ENCODE measurements around the gene ENDOV. TPM values are rescaled to one million over a fixed set of nuclear protein-coding genes. Genes with fewer than 3 reads are reported as not detected.
A peak's percentile ranks its signal among the peaks of the same experiment; 100 is the strongest.

The ENDOV gene
- total and polyA plus RNA-seq, 2 of the 13 experiments (the other 11 are each of a cell fraction or from before 2014, with no cell fraction given): 15.1 to 17.1 TPM

- TF ChIP-seq, protein P1, sequence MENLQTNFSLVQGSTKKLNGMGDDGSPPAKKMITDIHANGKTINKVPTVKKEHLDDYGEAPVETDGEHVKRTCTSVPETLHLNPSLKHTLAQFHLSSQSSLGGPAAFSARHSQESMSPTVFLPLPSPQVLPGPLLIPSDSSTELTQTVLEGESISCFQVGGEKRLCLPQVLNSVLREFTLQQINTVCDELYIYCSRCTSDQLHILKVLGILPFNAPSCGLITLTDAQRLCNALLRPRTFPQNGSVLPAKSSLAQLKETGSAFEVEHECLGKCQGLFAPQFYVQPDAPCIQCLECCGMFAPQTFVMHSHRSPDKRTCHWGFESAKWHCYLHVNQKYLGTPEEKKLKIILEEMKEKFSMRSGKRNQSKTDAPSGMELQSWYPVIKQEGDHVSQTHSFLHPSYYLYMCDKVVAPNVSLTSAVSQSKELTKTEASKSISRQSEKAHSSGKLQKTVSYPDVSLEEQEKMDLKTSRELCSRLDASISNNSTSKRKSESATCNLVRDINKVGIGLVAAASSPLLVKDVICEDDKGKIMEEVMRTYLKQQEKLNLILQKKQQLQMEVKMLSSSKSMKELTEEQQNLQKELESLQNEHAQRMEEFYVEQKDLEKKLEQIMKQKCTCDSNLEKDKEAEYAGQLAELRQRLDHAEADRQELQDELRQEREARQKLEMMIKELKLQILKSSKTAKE (CRISPR knock-in tag; IDR thresholded peaks at IDR 0.05; ENCODE audit: borderline replicate concordance): no peak
- TF ChIP-seq KAT2B (IDR thresholded peaks at IDR 0.05; ENCODE audit: borderline replicate concordance, low read depth, low read length) (no peak), ZBTB46 (CRISPR knock-in tag; IDR thresholded peaks at IDR 0.05; ENCODE audit: borderline replicate concordance) (no peak), MBNL3 (CRISPR knock-in tag; conservative IDR thresholded peaks at IDR 0.05) (no peak), ARID2 (CRISPR knock-in tag; IDR thresholded peaks at IDR 0.05; ENCODE audit: borderline replicate concordance) (no peak), ZBTB1 (CRISPR knock-in tag; IDR thresholded peaks at IDR 0.05; ENCODE audit: borderline replicate concordance) (no peak), ZNF281 (CRISPR knock-in tag; IDR thresholded peaks at IDR 0.05; ENCODE audit: borderline replicate concordance) (no peak), EP300 (IDR thresholded peaks at IDR 0.05; ENCODE audit: low read depth in 2 of 2, low read length in 2 of 2) (no peak), EP300 (CRISPR knock-in tag; IDR thresholded peaks at IDR 0.05; ENCODE audit: borderline replicate concordance) (no peak), PAF1 (CRISPR knock-in tag; IDR thresholded peaks at IDR 0.05) (no peak), ZNF34 (CRISPR knock-in tag; IDR thresholded peaks at IDR 0.05; ENCODE audit: borderline replicate concordance) (no peak), MBD4 (IDR thresholded peaks at IDR 0.05; ENCODE audit: borderline replicate concordance, low read length) (no peak), HNRNPH1 (optimal IDR thresholded peaks at IDR 0.05; ENCODE audit: low read depth, low read length) (no peak), GPBP1L1 (CRISPR knock-in tag; IDR thresholded peaks at IDR 0.05) (no peak), KMT2B (CRISPR knock-in tag; IDR thresholded peaks at IDR 0.05) (no peak), KLF6 (CRISPR knock-in tag; IDR thresholded peaks at IDR 0.05) (peak; percentile 70; the same call in 1 of the 2 replicates), IRF2 (CRISPR knock-in tag; IDR thresholded peaks at IDR 0.05) (0 out of 2 replicates have a peak, but pooled peaks have one; percentile 35), SATB2 (CRISPR knock-in tag; IDR thresholded peaks at IDR 0.05) (no peak)
- TF ChIP-seq, protein P2, sequence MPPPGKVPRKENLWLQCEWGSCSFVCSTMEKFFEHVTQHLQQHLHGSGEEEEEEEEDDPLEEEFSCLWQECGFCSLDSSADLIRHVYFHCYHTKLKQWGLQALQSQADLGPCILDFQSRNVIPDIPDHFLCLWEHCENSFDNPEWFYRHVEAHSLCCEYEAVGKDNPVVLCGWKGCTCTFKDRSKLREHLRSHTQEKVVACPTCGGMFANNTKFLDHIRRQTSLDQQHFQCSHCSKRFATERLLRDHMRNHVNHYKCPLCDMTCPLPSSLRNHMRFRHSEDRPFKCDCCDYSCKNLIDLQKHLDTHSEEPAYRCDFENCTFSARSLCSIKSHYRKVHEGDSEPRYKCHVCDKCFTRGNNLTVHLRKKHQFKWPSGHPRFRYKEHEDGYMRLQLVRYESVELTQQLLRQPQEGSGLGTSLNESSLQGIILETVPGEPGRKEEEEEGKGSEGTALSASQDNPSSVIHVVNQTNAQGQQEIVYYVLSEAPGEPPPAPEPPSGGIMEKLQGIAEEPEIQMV (CRISPR knock-in tag; IDR thresholded peaks at IDR 0.05; ENCODE audit: low read depth): 0 out of 2 replicates have a peak, but pooled peaks have one; percentile 48
These were observed 11.8 kb downstream of the ENDOV start (continued) for GRCh38 chr17:80426671-80427326.
